Measurements from ENCODE around the gene PCSK4.

Gene PCSK4

DNA sequence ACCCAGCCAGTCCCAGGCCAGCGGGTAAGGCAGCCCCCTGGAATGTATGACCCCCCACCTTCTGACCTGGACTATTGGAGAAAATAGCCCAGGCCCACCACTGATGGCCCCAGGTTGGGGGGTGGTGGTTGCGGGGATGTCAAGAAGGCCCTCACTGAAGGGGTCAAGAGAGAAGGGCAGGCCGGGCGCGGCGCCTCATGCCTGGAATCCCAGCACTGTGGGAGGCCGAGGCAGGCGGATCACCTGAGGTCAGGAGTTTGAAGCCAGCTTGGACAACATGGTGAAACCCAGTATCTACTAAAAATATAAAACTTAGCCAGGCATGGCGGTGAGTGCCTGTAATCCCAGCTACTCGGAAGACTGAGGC is 24.1 kb upstream of the PCSK4 start:
- H3K56ac ChIP-seq (ENCODE audit: low read length) = no peak overlapping the region
- no peak overlapping the region for H2BK120ac ChIP-seq (ENCODE audit: low read depth, low read length)
- H2AK5ac ChIP-seq (ENCODE audit: low read length) = no peak overlapping the region
- H3K79me2 ChIP-seq (ENCODE audit: control insufficient read depth, insufficient read depth, low read length) = no peaks in the 10 kb centered on the region
- no peak overlapping the region for H3K23ac ChIP-seq (ENCODE audit: low read length)
- DNase-seq = no peak
- no peak overlapping the region for H2BK15ac ChIP-seq (replicated peaks; ENCODE audit: low read depth)
- H3K9ac ChIP-seq (ENCODE audit: low read length) = no peak overlapping the region
- no peak overlapping the region for H2BK5ac ChIP-seq (ENCODE audit: low read length)
- H3K4me3 ChIP-seq (ENCODE audit: low read length) = no peak overlapping the region
- no peaks in the 10 kb centered on the region for H3K27me3 ChIP-seq (ENCODE audit: insufficient read depth, low read length, poor library complexity)
- no peak overlapping the region for H3K27ac ChIP-seq (ENCODE audit: low read depth, low read length)
- no peaks in the 10 kb centered on the region for H3K79me1 ChIP-seq (ENCODE audit: low read length)
- H4K5ac ChIP-seq (ENCODE audit: low read length) = no peak overlapping the region
- no peak overlapping the region for H3K4ac ChIP-seq (ENCODE audit: low read depth, low read length)
- no peak overlapping the region for H3K4me2 ChIP-seq (ENCODE audit: low read length)
- H3K4me1 ChIP-seq (ENCODE audit: control insufficient read depth, low read depth, low read length) = no peaks in the 10 kb centered on the region
- no peak overlapping the region for H4K8ac ChIP-seq (ENCODE audit: low read depth, low read length)
- WGBS (ENCODE audit: extremely low coverage, insufficient coverage, low lambda C conversion rate) = no CpG with 5 or more reads among the region's 10 CpGs
- H3K18ac ChIP-seq (ENCODE audit: low read length) = no peak overlapping the region
- H3K36me3 ChIP-seq (ENCODE audit: control insufficient read depth, insufficient read depth, low read length) = no peaks in the 10 kb centered on the region

DNA sequence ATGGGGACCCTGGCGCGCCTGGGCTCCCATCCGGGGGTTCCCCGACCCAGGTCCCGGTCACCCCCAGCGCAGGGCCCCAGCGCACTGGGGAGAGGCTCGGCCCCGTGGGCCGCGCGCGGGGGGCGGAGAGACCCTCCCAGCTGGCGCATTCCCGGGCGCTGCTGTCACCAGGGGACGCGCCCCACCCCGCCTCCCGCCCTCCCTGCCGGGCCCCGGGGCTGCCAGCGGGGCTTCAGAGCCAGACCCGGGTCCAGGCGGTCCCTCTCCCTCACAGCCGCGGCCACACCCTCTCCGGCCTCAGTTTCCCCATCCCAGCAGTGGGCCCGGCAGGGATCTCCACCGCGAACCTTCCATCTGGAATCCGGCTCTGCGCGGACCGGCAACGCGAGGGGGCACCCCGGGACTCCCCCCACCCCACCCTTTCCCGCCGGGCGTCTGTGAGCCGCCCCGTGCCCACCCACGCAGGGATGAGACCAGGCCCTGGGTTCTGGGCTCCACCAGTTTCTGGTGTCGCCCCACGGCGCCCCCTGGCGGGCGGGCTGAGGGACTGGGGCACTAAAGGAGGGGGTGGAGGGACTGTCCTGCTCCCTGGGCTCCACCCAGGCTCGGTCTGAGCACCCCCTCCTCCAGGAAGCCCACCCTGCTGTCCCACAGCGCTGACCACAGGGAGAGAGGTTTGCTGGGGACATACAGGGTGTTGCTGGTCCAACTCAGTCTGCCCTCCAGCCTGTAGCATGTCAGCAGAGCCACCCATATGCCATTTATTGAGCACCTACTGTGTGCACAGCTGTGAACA is 23.5 kb upstream of the PCSK4 start:
- Histone ChIP-seq H2BK5ac (ENCODE audit: low read length) (no peak overlapping the region), H2BK120ac (ENCODE audit: low read depth, low read length) (no peak overlapping the region), H3K36me3 (ENCODE audit: control insufficient read depth, insufficient read depth, low read length) (no peaks in the 10 kb centered on the region), H3K4me2 (ENCODE audit: low read length) (no peak overlapping the region), H3K4ac (ENCODE audit: low read depth, low read length) (no peak overlapping the region), H3K4me3 (ENCODE audit: low read length) (no peak overlapping the region), H4K8ac (ENCODE audit: low read depth, low read length) (no peak overlapping the region), H3K18ac (ENCODE audit: low read length) (peak overlapping the region; percentile 16), H2AK5ac (ENCODE audit: low read length) (no peak overlapping the region), H3K27ac (ENCODE audit: low read depth, low read length) (no peak overlapping the region), H3K23ac (ENCODE audit: low read length) (no peak overlapping the region), H4K5ac (ENCODE audit: low read length) (no peak overlapping the region), H3K56ac (ENCODE audit: low read length) (no peak overlapping the region), H3K79me1 (ENCODE audit: low read length) (no peaks in the 10 kb centered on the region), H3K27me3 (ENCODE audit: insufficient read depth, low read length, poor library complexity) (no peaks in the 10 kb centered on the region), H3K4me1 (ENCODE audit: control insufficient read depth, low read depth, low read length) (no peaks in the 10 kb centered on the region), H3K9ac (ENCODE audit: low read length) (no peak overlapping the region), H3K79me2 (ENCODE audit: control insufficient read depth, insufficient read depth, low read length) (no peaks in the 10 kb centered on the region), H2BK15ac (replicated peaks; ENCODE audit: low read depth) (no peak overlapping the region)
- WGBS (ENCODE audit: extremely low coverage, insufficient coverage, low lambda C conversion rate) = no CpG with 5 or more reads among the region's 52 CpGs
- DNase-seq = peak; percentile 53

GRCh38 chr19:1512671-1513498 is 22.7 kb upstream of the PCSK4 start, which contains the start of gene ADAMTSL5:
Gene ADAMTSL5 (minus strand): TSS chr19:1513019. CDS start chr19:1510943, 2,076 bp downstream.
- Histone ChIP-seq H3K9ac (ENCODE audit: low read length) (peak within 1 kb of the TSS; percentile 38), H3K18ac (ENCODE audit: low read length) (peak within 1 kb of the TSS; percentile 19), H2AK5ac (ENCODE audit: low read length) (no peak within 1 kb of the TSS), H3K4ac (ENCODE audit: low read depth, low read length) (no peak within 1 kb of the TSS), H3K27ac (ENCODE audit: low read depth, low read length) (no peak within 1 kb of the TSS), H3K4me2 (ENCODE audit: low read length) (no peak within 1 kb of the TSS), H3K36me3 (ENCODE audit: control insufficient read depth, insufficient read depth, low read length) (no peaks in the 10 kb centered on the region), H3K27me3 (ENCODE audit: insufficient read depth, low read length, poor library complexity) (no peaks in the 10 kb centered on the region), H3K4me3 (ENCODE audit: low read length) (no peak within 1 kb of the TSS), H2BK15ac (replicated peaks; ENCODE audit: low read depth) (no peak within 1 kb of the TSS), H3K56ac (ENCODE audit: low read length) (peak within 1 kb of the TSS; percentile 60), H2BK5ac (ENCODE audit: low read length) (no peak within 1 kb of the TSS), H4K8ac (ENCODE audit: low read depth, low read length) (no peak within 1 kb of the TSS), H3K4me1 (ENCODE audit: control insufficient read depth, low read depth, low read length) (no peaks in the 10 kb centered on the region), H3K79me2 (ENCODE audit: control insufficient read depth, insufficient read depth, low read length) (no peaks in the 10 kb centered on the region), H3K79me1 (ENCODE audit: low read length) (no peaks in the 10 kb centered on the region), H4K5ac (ENCODE audit: low read length) (no peak within 1 kb of the TSS), H3K23ac (ENCODE audit: low read length) (no peak within 1 kb of the TSS), H2BK120ac (ENCODE audit: low read depth, low read length) (no peak within 1 kb of the TSS)
- DNase-seq = peak; percentile 54
- no CpG with 5 or more reads among the region's 78 CpGs for WGBS (ENCODE audit: extremely low coverage, insufficient coverage, low lambda C conversion rate)

GRCh38 chr19:1511318-1512317 is 21.5 kb upstream of the PCSK4 start:
- no peak for DNase-seq
- Histone ChIP-seq H2AK5ac (ENCODE audit: low read length) (no peak overlapping the region), H3K79me1 (ENCODE audit: low read length) (no peaks in the 10 kb centered on the region), H3K9ac (ENCODE audit: low read length) (no peak overlapping the region), H4K5ac (ENCODE audit: low read length) (no peak overlapping the region), H3K4ac (ENCODE audit: low read depth, low read length) (no peak overlapping the region), H3K27ac (ENCODE audit: low read depth, low read length) (no peak overlapping the region), H3K79me2 (ENCODE audit: control insufficient read depth, insufficient read depth, low read length) (no peaks in the 10 kb centered on the region), H3K36me3 (ENCODE audit: control insufficient read depth, insufficient read depth, low read length) (no peaks in the 10 kb centered on the region), H3K4me1 (ENCODE audit: control insufficient read depth, low read depth, low read length) (no peaks in the 10 kb centered on the region), H4K8ac (ENCODE audit: low read depth, low read length) (no peak overlapping the region), H3K23ac (ENCODE audit: low read length) (no peak overlapping the region), H2BK5ac (ENCODE audit: low read length) (no peak overlapping the region), H3K4me2 (ENCODE audit: low read length) (no peak overlapping the region), H3K27me3 (ENCODE audit: insufficient read depth, low read length, poor library complexity) (no peaks in the 10 kb centered on the region), H3K18ac (ENCODE audit: low read length) (no peak overlapping the region), H2BK120ac (ENCODE audit: low read depth, low read length) (no peak overlapping the region), H2BK15ac (replicated peaks; ENCODE audit: low read depth) (no peak overlapping the region), H3K56ac (ENCODE audit: low read length) (no peak overlapping the region), H3K4me3 (ENCODE audit: low read length) (no peak overlapping the region)
- WGBS (ENCODE audit: extremely low coverage, insufficient coverage, low lambda C conversion rate) = no CpG with 5 or more reads among the region's 22 CpGs

GRCh38 chr19:1510807-1511206 is 20.7 kb upstream of the PCSK4 start:
- no peak for DNase-seq
- Histone ChIP-seq H3K9ac (ENCODE audit: low read length) (no peak overlapping the region), H2BK120ac (ENCODE audit: low read depth, low read length) (no peak overlapping the region), H3K27ac (ENCODE audit: low read depth, low read length) (no peak overlapping the region), H3K36me3 (ENCODE audit: control insufficient read depth, insufficient read depth, low read length) (no peaks in the 10 kb centered on the region), H3K4me1 (ENCODE audit: control insufficient read depth, low read depth, low read length) (no peaks in the 10 kb centered on the region), H2BK15ac (replicated peaks; ENCODE audit: low read depth) (no peak overlapping the region), H2AK5ac (ENCODE audit: low read length) (no peak overlapping the region), H3K27me3 (ENCODE audit: insufficient read depth, low read length, poor library complexity) (no peaks in the 10 kb centered on the region), H3K56ac (ENCODE audit: low read length) (no peak overlapping the region), H3K79me2 (ENCODE audit: control insufficient read depth, insufficient read depth, low read length) (no peaks in the 10 kb centered on the region), H3K18ac (ENCODE audit: low read length) (no peak overlapping the region), H3K4me3 (ENCODE audit: low read length) (no peak overlapping the region), H4K5ac (ENCODE audit: low read length) (no peak overlapping the region), H3K23ac (ENCODE audit: low read length) (no peak overlapping the region), H3K4ac (ENCODE audit: low read depth, low read length) (no peak overlapping the region), H3K4me2 (ENCODE audit: low read length) (no peak overlapping the region), H2BK5ac (ENCODE audit: low read length) (no peak overlapping the region), H3K79me1 (ENCODE audit: low read length) (no peaks in the 10 kb centered on the region), H4K8ac (ENCODE audit: low read depth, low read length) (no peak overlapping the region)
- no CpG with 5 or more reads among the region's 9 CpGs for WGBS (ENCODE audit: extremely low coverage, insufficient coverage, low lambda C conversion rate)

Data from mesendoderm (in vitro differentiated cells).